ENCODE data around the gene EYA2. TPM values are rescaled to one million over a fixed set of nuclear protein-coding genes. Genes with fewer than 3 reads are reported as not detected.

EYA2 gene
- total RNA-seq, 4 donors from 2014 or later: 0.47 to 4.1 (median 2.2) TPM

DNA sequence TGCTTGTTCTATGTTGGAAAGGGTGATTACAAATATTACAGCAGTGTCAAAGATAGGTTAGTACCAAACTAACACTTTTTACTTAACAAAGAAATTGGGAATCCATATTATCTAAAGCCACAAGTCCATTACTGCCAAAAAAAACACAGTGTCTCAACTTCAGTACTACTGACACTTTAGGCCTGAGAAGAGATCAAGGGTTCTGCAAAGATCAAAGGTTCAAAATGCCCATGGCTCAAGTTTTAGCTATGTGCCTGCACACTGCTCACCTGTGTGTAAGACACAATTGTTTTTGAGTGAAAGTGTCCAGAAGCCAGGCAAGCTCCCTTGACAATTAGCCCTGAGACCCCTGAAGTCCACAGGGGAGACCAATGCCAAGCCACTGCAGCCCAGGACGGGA is 329.3 kb downstream of the EYA2 start:
- Histone ChIP-seq H3K4me1 (peaks cover 0 to 3% (median 0%) of the 10 kb centered on the region in 3 donors), H3K27ac (no peak overlapping the region), H3K9me3 (no peaks in the 10 kb centered on the region), H3K36me3 (peaks cover 0 to 100% of the 10 kb centered on the region in 2 donors), H3K4me3 (no peak overlapping the region), H3K27me3 (no peaks in the 10 kb centered on the region)
- WGBS, 2 donors (ENCODE audit: low coverage in 1 of 2): 100% methylated on average over 1 of the region's 1 CpG; no CpG with 5 or more reads in 1 of the 2 donors
- ATAC-seq: no peak
- no peak for TF ChIP-seq POLR2AphosphoS5 (IDR thresholded peaks at IDR 0.05)

DNA sequence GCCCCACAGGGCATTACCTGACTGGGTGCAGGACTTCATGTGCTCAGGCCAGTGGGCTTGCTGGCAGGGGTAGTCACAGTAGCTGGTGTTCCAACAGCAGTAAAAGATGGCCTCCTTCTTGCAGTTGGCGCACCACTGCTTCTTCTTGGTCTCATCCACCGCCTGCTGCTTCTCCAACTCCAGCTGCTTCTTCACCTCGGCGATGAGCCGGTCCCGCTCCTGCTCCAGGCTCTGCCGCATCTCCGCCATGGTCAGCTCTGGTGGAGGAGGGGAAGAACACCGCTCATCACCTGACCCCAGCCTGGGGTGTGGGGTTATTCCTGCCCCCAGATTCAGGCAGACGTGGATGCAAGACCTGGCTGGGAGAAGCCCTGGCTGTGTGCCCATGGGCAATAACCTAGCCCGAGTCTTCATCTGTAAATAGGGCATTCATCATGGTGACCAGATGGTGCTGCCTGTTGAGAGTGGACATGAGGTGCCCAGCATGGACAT is 329.7 kb downstream of the EYA2 start:
- WGBS, 2 donors (ENCODE audit: low coverage in 1 of 2): 80 to 100% methylated on average over 1 to 8 of the region's 11 CpGs
- TF ChIP-seq POLR2A (IDR thresholded peaks at IDR 0.05) (no peak), EP300 (IDR thresholded peaks at IDR 0.05) (no peak), POLR2AphosphoS5 (IDR thresholded peaks at IDR 0.05) (no peak), CTCF (IDR thresholded peaks at IDR 0.05) (no peak)
- ATAC-seq: no peak
- Histone ChIP-seq H3K4me1 (peaks cover 0 to 3% (median 0%) of the 10 kb centered on the region in 3 donors), H3K4me3 (no peak overlapping the region), H3K27me3 (no peaks in the 10 kb centered on the region), H3K9me3 (no peaks in the 10 kb centered on the region), H3K36me3 (peaks cover 0 to 100% of the 10 kb centered on the region in 2 donors), H3K27ac (no peak overlapping the region)

DNA sequence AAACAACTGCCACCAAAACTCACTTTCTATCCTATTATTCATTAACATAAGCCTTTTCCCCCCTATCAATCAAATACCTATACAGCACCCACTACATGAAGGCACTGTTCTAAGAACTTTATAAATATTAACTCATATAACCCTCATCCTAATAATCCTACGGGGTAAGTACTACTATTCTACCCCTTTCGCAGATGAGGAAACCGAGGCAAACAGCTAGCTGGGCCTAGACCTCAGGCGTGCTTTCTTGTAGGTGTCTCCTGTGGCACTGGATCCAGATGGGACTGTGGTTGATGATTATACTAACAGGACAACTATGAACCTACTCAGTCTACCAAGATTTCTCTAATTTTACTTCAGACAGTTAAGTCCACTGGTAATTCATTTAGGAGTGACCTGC is 330.2 kb downstream of the EYA2 start:
- H3K9me3 ChIP-seq: no peaks in the 10 kb centered on the region
- H3K4me1 ChIP-seq: peaks cover 0 to 3% (median 0%) of the 10 kb centered on the region in 3 donors
- H3K4me3 ChIP-seq: no peak overlapping the region
- ATAC-seq: no peak
- 97 to 100% methylated on average over 1 to 3 of the region's 4 CpGs for WGBS, 2 donors (ENCODE audit: low coverage in 1 of 2)
- no peak for TF ChIP-seq EP300 (IDR thresholded peaks at IDR 0.05)
- no peak for TF ChIP-seq CTCF (IDR thresholded peaks at IDR 0.05)
- no peak for TF ChIP-seq POLR2AphosphoS5 (IDR thresholded peaks at IDR 0.05)
- no peak for TF ChIP-seq POLR2A (IDR thresholded peaks at IDR 0.05)
- H3K27me3 ChIP-seq: no peaks in the 10 kb centered on the region
- no peak overlapping the region for H3K27ac ChIP-seq
- H3K36me3 ChIP-seq: peaks cover 0 to 100% of the 10 kb centered on the region in 2 donors

DNA sequence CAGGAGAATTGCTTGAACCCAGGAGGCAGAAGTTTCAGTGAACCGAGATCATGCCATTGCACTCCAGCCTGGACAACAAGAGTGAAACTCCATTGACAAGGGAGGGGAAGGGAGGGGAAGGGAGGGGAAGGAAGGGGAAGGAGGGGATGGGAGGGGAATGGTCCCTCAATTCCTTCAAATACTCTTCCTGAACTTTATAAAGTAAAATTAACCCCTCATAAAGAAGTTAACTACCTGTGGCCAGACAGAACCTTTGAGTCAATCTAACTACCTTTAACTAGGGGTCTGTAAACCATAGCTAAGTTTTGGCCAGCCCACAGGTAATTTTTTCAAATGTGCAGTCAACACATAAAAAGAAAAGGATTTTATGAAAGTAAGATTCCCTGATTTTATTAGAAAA is 330.8 kb downstream of the EYA2 start:
- TF ChIP-seq POLR2A (IDR thresholded peaks at IDR 0.05) (no peak), POLR2AphosphoS5 (IDR thresholded peaks at IDR 0.05) (no peak), CTCF (IDR thresholded peaks at IDR 0.05) (no peak), EP300 (IDR thresholded peaks at IDR 0.05) (no peak)
- H3K36me3 ChIP-seq: peaks cover 0 to 100% of the 10 kb centered on the region in 2 donors
- peaks cover 0 to 3% (median 0%) of the 10 kb centered on the region in 3 donors for H3K4me1 ChIP-seq
- no peak for ATAC-seq
- H3K9me3 ChIP-seq: no peaks in the 10 kb centered on the region
- H3K4me3 ChIP-seq: no peak overlapping the region
- 100% methylated on average over 1 of the region's 1 CpG; no CpG with 5 or more reads in 1 of the 2 donors for WGBS, 2 donors (ENCODE audit: low coverage in 1 of 2)
- no peak overlapping the region for H3K27ac ChIP-seq
- no peaks in the 10 kb centered on the region for H3K27me3 ChIP-seq

GRCh38 chr20:47227119-47227518 is 332.5 kb downstream of the EYA2 start:
- H3K4me3 ChIP-seq: no peak overlapping the region
- peaks cover 0 to 93% of the 10 kb centered on the region in 2 donors for H3K36me3 ChIP-seq
- H3K9me3 ChIP-seq: no peaks in the 10 kb centered on the region
- H3K27ac ChIP-seq: no peak overlapping the region
- TF ChIP-seq EP300 (IDR thresholded peaks at IDR 0.05): no peak
- no peak for TF ChIP-seq CTCF (IDR thresholded peaks at IDR 0.05)
- H3K4me1 ChIP-seq: peaks cover 0 to 15% (median 0%) of the 10 kb centered on the region in 3 donors
- no peak for ATAC-seq
- no peaks in the 10 kb centered on the region for H3K27me3 ChIP-seq
- 92 to 96% methylated on average over 4 of the region's 7 CpGs for WGBS, 2 donors (ENCODE audit: low coverage in 1 of 2)

Data from gastroesophageal sphincter (tissue), 4 donors.